ENCODE data around the gene SUGCT.

The SUGCT gene

DNA sequence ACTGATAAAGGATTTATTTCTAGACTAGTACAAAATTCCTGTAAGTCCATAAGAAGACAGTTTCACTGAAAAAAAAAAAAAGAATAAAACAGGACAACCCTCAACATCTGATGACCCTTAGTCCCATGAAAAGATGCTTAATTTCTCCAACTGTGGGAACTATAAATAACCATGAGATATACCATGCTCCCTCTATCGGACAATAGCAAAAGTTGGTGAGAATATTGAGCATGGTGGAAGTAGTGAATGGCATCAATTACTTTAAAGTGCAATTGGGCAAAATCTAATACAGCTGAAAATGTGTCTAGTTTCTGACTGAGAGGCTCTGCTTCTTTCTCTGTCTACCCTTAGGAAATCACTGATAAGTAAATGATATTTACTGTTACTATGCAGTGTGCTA is 348.8 kb downstream of the SUGCT start:
- no peak for DNase-seq

DNA sequence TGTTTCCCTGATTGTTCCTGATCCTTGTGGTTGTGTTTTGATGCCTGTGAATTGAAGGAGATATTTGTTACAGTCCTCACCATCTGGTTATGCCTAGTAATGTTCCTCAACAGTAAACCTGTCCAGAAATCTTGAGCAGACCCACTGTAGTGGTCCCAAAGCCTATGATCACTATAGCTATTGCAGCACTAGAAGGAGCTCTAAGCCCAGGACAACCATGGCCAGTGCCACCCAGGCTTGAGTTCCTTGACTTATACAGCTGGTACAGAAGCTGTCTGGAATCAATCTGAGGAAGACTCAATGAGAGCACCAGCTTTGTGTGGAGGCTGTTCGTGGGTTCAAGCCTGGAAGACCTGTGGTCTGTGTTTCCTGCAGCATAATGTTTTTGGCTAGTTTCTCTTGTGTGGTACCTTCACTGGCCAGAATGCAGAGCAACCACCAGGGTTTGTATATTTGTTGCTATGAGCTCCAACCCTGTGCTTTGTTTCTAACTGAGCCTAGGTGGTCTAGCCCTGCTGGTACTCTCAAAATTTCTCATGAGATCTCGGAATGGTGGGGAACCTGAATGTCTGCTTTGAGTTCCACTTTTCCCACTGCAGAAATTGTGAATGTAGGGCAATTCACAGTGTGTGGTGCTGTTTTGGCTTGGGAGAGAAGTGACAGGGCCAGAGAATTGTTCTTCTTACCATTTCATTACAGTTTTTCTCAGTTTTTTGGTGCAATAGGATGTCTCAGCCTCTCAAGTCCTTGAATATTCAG is 355.2 kb downstream of the SUGCT start:
- DNase-seq: no peak

GRCh38 chr7:40490603-40490924 is 355.8 kb downstream of the SUGCT start:
- no peak for DNase-seq

DNA sequence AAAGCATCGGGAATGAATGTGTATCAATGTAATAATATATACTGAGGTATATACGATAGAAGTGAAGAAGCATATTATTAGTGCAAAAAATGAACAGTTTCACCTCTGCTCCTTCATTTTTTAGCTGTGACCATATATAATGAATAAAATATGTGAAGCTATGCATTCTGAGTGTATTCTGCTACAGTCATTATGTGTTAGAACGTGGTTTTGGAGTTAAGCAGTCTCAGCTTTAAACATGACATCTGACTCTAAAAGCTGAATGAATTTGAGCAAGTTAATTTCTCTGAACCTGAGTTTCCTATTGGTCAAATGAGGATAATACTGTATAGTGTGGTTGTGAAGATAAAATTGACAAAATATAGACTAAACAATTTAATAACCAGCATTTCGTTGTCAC is 358.1 kb downstream of the SUGCT start:
- DNase-seq: no peak

- no peak for DNase-seq
These were observed 358.8 kb downstream of the SUGCT start for GRCh38 chr7:40493609-40494051.

DNA sequence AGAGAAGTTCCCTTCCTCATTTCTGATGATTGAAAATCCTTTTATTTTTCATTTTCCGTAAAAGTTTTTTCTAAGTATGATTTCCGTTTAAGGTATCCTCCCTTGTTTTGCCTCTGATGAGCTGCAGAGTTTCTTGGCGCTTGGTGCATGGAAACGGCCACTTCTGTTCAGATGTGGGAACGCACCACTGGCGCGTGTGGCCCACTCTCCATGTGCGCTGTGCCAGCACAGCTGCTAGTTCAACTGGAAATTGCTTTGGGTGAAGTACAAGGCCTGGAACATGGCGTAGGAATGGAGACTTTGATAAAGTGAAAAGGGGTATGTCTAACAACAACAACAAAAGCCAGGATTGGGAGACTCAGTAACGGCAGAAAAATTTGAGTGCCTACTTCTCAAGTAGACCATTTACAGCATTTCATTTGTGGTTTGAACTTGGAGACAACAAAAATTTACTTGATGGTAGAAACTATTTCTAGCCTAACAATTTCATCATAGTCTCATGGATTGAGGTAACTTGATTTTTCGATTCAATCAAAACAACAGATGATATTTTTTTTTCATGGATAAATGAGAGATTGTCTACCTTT is 364.2 kb downstream of the SUGCT start:
- no peak for DNase-seq

- DNase-seq: no peak
These were observed 364.9 kb downstream of the SUGCT start for GRCh38 chr7:40499718-40500117.

DNA sequence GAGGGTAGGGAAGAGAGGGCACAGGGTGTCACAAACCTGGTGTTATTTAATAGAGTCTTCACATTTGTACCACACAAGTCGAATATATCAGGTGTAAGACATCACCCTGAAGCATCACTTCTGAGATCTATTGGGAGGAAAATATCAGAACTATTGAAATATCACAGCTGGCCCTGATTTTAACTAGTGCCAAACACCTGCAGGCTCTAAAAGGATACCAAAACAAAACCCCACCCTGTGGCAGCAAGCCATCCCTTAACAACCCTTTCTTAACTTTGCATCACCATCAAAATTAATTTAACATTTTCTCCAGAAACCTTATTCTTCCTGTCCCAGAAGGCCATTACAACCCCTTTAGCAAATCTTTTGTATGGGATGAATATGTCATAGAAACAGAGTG is 365.4 kb downstream of the SUGCT start:
- DNase-seq: no peak

GRCh38 chr7:40502359-40502758 is 367.6 kb downstream of the SUGCT start:
- DNase-seq: no peak

- no peak for DNase-seq
These were observed 371.4 kb downstream of the SUGCT start for GRCh38 chr7:40506158-40506557.

- DNase-seq: no peak
These were observed 372.4 kb downstream of the SUGCT start for GRCh38 chr7:40507166-40507565.

- DNase-seq: no peak
These were observed 374.6 kb downstream of the SUGCT start for GRCh38 chr7:40509287-40509996.

- DNase-seq: no peak
These were observed 381.6 kb downstream of the SUGCT start for GRCh38 chr7:40516376-40516775.

GRCh38 chr7:40519009-40519408 is 384.2 kb downstream of the SUGCT start:
- DNase-seq: no peak

- DNase-seq: no peak
These were observed 386.4 kb downstream of the SUGCT start for GRCh38 chr7:40520986-40521738.

DNA sequence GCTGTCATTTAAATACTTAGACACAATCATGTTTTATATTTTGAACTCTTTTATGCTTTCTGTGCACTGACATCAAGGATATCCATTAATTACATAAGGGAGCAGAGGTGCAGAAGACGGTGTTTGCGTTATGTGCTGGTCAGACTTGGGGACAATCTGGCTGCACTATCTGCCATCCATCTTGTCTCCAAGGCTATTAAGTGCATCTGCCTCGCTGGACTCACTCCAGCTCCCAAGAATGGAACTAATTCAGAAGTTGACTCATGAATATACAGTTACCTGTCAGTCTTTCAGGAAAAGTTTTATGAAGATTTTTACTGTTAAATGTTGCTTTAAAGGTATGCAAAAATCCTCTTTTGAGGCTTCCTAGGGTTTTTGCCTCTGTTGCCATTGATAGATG is 391.0 kb downstream of the SUGCT start:
- DNase-seq: no peak

DNA sequence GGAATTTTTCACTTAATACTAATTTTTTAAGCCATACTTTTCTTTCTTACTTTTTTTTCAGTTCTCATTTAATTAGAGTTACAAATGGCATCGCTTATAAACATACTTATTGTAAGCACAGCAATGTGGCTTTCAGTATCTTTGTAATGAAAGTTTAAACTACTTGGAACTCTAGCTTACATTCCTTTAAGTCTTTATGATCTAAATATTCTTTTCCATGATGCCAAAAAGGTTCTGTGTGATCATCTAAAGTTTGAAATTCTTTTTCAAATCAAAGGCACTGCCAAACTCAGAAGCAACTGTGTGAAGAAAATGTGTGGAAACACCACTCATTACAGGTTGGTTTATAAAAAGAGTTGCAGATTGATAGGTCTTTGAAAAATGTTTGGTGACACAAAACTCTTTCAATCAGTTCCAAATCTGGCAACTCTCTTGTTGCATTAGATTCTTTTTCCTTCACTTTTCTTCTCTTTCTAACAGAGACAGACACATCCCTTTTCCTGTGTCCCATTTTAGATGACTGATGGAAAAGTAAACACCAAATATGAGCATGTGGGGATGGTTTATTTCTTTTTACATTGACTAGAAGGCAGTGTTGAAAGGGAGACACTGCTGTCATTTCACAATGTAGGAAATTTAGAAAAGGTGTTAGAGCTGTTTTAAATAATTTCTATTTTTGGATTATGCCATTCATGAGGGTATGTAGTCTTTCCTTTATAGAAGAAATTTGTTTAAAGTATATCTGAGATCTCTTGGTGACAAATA is 392.3 kb downstream of the SUGCT start:
- DNase-seq: no peak

- DNase-seq: no peak
These were observed 392.9 kb downstream of the SUGCT start for GRCh38 chr7:40527723-40528122.

GRCh38 chr7:40530292-40530691 is 395.5 kb downstream of the SUGCT start:
- DNase-seq: no peak

DNA sequence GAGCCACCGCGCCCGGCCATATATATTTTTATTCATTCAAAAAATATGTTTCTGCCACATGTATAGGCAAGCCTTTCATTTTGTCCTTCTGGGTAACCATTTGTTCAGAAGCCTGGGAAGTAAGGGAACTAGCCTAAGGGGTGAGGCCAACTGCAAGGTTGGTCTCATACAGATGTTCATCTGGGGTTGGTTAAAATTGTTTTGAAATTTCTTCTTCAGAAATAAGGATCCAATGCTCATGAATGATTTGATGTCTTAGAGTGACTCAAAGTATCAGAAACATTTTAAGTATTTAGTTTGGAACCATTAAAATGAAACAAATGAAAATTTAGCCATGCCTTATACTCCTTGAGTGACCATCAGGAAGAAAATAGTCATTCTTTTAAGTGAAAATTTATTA is 397.2 kb downstream of the SUGCT start:
- DNase-seq: no peak

DNA sequence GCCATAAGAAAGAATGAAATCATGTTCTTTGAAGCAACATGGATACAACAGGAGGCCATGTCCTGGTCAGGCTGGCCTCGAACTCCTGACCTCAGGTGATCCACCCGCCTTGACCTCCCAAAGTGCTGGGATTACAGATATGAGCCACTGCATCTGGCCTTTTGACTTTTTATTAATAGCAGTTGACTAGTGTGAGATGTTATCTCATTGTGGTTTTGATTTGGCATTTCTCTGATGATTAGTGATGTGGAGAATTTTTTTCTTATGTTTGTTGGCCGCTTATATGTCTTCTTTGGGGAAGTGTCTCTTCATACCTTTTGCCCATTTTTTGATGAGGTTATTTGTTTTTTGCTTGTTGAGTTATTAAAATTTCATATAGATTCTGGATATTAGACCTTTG is 400.9 kb downstream of the SUGCT start:
- no peak for DNase-seq

- DNase-seq: no peak
These were observed 401.6 kb downstream of the SUGCT start for GRCh38 chr7:40536421-40536820.

- DNase-seq: no peak
These were observed 403.5 kb downstream of the SUGCT start for GRCh38 chr7:40538281-40538680.
